CD4-positive, alpha-beta T cell treated with Interleukin-17A for 4 hours (primary cell): ENCODE data around the gene HAVCR2.
A peak's percentile ranks its signal among the peaks of the same experiment; 100 is the strongest.
"Not testable (repeated sequence)": the region's sequence is repeated elsewhere in the genome, so short reads cannot be mapped to it uniquely, and the experiment has no call there.

ENCODE experiments used
- DNase-seq: peaks from one replicate; pipeline ENCODE4 v3.0.0-alpha.2; 2020; ENCODE audit warnings: mixed read lengths

Gene HAVCR2

DNA sequence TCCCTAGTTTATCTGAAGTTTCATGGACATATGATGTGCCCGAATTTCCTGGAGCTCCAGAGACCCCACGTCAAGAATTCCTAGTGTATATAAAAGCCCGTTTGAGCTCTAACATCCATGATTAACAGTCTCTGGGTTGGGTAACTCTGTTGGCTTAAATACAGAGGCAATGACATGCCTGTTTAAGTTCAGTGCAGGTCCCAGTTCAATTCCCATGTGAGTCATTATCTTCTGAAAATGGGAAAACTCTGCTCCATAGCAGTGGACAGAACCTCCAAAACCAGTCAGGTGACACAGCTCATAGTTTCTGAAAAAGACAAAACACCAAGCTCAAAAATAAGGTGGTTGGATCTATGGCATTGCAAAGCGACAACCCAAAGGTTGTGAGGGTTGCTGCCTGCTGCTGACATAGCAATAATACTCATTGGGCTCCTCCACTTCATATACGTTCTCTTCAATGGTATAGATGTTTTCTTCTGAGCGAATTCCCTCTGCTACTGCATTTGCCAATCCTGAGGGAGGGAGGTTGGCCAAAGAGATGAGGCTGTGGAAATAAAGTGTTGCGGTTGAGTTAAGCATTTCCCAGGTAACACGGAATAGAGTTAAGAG lies 22.0 kb downstream of the HAVCR2 start:
- no peak for DNase-seq

DNA sequence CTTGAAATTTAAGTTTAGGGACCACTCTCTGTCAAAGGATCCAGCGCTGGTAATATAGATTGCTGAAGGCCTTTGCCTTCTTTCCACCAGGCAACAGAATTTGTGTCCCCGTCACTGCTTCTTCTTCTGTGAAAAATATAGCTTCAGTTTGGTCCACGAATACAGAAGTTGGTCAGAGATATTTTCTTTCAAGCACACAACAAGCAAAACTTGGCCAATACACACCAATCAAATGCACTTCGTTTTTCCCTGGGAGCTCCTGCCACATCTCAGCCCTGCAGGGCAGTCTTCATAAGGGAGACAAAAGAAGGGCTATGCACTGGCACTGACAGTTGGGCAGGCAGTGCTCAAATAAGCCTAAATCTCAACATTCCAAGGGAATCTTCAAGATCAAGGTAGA lies 22.9 kb downstream of the HAVCR2 start:
- DNase-seq, result no peak

DNA sequence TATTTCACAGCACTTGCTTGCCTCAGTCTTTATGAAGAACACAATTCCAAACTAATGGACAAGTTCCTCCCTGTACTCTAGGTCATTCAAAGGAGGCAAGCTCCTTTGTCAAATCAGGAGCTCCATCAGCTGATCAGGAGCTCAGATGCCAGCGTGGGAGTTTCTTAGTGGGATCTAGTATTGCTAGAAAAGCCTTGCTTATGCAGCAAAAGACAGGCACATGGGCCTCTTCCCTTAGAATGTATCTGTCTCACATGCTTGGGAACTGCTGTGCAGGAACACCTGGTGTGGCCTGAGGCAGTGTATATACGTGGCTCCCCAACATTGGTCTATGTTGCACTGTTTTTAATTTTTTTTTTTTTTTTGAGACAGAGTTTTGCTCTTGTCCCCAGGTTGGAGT lies 28.6 kb downstream of the HAVCR2 start:
- DNase-seq, result no peak

DNA sequence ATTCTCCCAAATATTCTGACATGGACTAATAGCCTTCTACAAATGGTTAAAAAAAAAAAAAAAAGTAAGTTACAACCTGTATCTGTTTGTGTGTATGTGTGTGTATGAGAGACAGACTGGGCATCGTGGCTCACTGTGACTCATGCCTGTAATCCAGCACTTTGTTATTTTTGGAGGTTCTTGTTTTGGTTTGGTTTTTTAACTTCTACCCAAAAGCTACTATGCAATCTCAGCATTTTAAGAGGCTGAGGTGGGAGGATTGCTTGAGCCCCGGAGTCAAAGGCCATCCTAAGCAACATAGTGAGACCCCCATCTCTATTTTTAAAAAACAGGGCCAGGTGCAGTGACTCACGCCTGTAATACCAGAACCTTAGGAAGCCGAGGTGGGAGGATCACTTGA lies 32.3 kb downstream of the HAVCR2 start:
- no peak for DNase-seq

DNA sequence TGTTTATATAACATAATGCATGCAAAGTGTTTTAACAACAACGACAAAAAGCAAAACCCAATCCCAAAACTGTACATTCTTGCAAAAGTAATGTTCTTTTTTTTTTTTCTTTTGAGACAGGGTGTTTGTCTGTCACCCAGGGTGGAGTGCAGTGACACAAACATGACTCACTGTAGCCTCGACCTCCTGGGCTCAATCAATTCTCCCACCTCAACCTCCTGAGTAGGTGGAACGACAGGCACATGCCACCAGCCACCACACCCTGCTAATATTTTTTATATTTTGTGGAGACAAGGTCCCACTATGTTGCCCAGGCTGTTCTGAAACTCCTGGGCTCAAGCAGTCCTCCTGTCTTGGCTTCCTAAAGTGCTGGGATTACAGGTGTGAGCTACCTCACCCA lies 36.3 kb downstream of the HAVCR2 start:
- no peak for DNase-seq

DNA sequence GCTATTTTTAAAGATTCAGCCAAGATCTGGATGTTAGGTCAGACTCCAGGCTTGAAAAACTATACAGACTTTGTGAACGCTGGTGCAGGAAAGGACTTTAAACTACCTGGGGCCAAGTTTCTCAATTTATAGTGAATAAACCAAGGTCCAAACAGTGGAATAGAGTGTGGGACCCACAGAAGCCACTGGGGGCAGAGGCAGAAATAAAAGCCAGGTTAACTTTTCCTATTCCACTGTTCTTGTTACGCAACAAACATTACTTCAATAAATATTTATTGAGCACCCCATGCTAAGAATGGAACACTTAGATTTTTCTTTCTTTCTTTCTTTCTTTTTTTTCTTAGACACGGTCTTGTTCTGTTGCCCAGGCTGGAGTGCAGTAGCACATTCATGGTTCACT lies 38.9 kb downstream of the HAVCR2 start:
- no peak for DNase-seq

DNA sequence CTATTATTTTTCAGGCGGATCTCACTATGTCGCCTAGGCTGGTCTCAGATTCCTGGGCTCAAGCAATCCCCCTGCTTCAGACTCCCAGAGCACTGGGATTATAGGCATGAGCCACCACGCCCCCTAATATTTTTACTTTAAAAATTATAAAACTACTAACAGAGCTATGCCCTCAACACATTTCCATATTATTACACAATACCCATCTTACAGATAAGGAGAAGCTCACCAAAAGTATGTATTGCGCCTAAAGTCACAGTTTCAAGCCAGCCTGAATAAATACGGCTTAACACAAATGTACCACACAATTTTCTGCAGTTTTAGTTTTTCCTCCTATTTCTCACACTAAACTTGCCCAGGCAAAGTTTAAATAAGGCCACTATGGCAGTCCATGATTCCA lies 40.1 kb downstream of the HAVCR2 start:
- no peak for DNase-seq

DNA sequence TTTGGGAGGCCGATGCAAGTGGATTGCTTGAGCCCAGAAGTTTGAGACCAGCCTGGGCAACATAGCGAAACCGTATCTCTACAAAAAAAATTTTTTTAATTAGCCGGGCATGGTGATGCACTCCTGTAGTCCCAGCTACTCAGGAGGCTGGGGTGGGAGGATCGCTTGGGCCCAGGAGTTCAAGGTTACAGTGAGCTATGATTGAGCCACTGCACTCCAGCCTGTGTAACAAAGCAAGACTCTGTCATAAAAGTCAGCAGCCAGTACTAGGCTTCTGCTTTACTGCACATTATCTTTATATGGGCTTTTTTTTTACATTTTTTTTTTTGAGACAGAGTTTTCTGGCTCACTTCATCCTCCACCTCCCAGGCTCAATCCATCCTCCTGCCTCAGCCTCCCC lies 40.5 kb downstream of the HAVCR2 start:
- DNase-seq, result no peak

DNA sequence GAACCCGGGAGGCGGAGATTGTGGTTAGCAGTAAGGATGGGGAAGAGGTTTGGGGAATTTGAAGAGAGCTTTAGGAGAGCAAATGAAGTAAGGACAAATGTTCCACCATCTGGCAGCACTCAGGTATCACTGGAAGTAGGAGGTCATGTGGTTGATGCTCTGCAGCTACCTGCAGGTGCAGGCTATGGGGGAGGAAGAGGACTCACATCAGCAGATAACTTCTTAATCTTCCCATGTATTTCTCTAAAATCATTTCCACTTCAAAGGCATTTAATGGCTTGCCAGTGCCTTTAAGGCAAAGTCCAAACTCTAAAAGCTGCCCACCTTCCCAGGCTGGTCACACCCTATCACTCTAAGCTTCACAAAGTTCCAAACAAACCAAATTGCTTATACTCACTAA lies 41.8 kb downstream of the HAVCR2 start:
- DNase-seq, result no peak

DNA sequence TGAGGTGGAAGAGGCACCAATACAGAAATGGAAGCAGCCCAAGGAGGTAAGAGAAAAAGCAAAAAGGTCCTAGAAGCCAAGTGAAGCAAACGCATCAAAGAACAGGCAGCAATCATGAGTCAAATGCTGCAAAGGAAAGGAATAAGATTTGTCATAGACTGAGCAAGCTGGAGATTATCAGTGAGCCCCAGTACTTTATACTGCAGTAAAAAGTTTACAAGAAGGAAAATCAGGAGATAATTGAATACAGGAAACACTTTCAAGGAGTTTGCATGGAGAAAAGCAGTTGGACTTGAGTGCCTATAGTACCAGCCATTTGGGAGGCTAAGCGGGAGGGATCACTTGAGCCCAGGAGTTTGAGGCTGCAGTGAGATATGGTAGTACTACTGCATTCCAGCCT lies 42.8 kb downstream of the HAVCR2 start:
- no peak for DNase-seq

DNA sequence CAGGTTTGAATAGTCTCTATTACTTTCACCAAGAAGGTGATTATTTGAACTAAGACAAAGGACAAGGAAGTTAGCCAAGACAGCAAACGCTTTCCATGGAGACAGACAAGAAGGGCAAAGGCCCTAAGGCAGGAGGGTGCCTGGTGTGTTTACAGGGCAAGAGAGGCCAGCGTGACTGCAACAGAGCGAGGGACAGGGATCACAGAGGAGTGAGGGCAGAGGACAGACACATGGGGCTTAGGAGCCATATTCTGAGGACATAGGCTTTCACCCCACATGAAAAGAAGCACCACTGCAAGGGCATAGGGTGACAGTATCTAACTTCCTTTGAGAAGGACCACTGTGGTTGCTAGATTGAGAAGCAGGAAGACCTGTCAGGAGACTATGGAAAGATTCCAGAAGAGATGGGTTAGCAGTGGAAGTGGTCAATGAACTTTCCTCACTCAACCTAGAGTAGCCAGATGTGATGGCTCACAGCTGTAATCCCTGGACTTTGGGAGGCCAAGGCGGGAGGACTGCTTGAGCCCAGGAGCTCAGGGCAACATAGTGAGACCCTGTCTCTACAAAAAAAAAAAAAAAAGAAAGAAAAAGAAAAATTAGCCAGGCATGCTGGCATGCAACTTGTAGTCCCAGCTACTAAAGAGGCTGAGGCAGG lies 44.9 kb downstream of the HAVCR2 start:
- DNase-seq, result no peak

DNA sequence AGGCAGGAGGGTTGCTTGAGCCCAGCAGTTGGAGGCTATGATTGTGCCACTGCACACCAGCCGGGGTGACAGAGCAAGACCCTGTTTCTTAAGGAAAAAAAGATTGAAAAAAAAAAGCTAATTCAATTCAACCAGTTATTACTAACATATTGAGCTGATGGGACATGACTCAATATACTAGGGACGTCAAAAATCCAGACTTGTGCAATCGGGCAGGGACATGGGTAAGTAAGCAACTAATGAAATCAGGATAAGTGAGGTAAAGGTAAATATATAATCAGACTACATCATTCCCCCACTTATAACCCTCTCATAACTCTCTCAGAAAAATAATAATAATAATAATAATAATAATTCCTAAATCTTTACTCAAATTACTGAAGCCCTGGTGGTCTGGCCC lies 49.0 kb downstream of the HAVCR2 start:
- no peak for DNase-seq

DNA sequence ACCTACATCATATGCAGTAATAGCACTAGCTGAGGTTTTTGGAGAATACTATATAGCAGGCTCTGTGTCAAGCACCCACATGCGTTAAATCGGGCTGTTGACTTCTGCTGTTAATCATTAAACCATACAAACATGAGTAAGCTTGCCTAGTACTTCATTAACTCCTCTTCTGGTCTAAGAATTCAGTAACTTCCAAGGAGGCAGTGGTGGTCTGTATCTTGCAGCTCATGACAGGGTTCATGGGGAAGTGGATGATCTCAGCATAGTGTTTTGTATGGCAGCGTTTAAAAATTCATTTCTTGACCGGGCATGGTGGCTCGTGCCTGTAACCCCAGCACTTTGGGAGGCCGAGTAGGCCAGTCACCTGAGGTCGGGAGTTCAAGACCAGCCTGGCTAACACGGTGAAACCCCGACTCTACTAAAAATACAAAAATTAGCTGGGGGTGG lies 49.7 kb downstream of the HAVCR2 start, which contains the start of gene HAVCR1:
TSS of gene HAVCR1 (minus strand) at position 24 of the 447 bp plus-strand sequence. CDS start 1,173 bp downstream, outside the sequence.
- no peak for DNase-seq

DNA sequence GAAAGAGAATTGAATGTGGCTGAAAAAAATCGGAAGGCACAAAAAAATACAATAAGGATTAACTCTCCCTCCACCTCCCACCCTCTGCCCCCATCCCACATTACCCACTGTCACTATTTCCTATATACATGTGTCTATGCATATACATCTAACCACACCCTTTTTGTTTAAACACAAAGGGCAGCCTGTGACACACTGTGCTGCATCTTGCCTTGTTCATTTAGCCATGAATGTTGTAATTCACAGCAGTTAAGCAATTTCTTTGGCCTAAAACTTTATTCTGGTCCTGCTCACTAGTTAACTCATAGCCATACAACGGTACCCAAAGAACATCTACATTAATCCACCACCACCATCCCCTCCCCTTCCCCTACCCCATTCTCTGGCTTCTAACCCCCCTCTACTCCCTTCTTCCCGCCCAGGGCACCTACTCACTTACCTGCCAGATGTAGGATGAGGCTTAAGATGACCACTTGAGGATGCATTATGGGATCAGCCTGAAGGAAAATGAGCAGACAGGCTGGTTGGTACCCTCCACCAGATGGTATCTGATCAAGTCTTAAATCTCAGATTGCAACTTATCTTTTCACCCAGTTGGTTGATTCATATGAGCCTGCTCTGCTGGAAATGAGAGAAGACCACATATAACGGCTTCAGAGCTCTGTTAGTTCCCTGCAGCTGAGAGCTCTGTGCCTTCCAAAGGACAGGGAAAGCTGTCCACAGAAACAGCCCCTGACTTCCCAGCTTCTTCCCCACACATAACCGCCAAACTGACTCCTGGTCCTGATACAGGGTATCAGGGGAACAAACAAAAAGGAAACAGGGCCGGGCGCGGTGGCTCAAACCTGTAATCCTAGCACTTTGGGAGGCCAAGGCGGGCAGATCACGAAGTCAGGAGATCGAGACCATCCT lies 51.1 kb downstream of the HAVCR2 start:
- DNase-seq, result no peak

DNA sequence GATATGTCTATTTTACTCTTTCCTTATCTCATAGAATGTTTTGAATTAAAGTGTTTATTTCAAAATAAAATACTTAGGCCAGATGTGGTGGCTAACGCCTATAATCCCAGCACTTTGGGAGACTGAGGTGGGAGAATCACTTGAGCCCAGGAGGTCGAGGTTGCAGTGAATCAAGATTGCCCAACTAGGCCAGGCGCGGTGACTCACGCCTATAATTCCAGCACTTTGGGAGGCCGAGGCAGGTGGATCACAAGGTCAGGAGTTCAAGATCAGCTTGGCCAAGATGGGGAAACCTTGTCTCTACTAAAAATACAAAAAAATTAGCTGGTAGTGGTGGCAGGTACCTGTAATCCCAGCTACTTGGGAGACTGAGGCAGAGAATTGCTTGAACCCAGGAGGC lies 52.0 kb downstream of the HAVCR2 start:
- DNase-seq, result not testable (repeated sequence)

DNA sequence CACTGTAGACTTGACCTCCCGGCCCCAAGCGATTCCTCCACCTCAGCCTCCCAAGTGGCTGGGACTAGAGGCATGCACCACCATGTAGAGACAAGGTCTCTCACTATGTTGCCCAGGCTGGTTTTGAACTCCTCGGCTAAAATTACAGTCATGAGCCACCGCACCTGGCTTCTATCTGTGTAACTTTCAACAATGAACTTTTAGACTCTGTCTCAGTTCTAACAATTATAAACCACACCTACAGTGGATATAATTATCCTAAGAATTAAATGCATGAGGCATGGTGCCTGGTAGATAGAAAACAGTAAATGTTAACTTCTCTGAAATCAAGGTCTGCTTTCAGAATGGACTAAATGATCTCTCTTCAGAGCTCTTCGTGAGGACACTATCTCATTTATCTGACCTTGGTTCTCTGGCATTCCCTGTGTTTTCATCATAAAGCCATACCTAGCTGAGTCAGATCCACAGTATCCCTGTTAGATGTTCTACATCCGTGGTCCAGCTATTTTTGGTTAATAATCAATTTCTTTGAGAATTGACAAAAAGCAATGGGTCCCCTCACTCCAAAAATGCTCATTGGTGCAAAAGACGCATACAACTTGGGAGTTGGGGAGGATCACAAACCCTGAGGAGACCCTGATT lies 57.1 kb downstream of the HAVCR2 start:
- DNase-seq, result no peak

DNA sequence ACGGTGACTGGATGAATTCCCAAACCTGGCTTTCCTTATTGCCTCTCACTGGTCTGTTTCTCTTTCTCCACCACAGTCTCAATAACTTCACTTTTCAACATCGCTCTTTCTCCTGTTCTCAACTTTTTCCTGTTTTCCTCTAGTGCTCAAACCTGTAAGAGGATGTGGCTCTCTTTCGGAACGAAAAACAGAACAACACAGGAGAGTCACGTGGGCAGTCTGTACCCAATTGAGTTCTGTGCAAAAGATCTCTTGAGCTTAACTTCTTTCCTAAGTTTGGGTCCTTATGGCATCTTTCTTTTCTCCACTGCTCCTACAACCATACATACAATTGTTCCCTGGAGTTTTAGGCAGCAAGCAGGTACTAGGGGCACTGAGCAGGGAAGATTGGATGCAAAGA lies 58.8 kb downstream of the HAVCR2 start:
- peak; percentile 33 for DNase-seq

DNA sequence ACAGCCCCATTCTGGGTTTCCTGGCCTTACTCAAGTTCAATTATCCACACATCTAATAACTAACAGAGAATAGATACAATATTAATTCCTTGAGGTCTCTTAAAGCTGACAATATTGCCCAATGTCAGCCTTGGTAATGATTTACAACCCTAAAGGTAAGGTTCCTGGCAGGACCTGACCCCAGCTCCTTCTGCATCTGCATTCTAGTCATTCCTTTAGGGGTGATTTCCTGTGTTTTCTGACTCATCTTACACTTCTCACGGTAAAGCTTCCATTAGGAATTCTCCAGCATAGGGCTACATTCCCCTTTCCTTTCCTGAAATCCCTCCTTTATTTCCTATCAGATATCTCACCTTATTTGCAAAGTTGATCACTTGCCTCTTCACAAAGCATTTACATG lies 59.2 kb downstream of the HAVCR2 start:
- no peak for DNase-seq

DNA sequence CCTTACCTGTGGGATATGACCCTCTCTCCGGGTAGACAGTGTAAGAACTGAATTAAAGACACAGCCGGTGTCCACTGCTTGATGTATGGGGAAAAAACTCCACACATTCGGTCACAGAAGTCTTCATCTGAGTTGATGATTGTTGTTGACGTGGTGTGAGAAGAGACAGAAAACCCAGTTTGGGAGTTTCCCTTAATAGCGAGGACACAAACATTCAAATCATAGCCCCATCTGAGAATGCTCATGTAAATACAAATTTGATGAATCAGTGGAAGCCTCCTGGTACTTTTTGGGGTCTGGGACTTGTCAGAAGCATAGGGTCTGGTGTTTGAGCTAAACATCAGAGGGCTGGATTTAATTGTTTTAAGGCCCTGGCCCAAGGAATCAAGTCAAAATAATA lies 60.9 kb downstream of the HAVCR2 start:
- DNase-seq, result no peak

DNA sequence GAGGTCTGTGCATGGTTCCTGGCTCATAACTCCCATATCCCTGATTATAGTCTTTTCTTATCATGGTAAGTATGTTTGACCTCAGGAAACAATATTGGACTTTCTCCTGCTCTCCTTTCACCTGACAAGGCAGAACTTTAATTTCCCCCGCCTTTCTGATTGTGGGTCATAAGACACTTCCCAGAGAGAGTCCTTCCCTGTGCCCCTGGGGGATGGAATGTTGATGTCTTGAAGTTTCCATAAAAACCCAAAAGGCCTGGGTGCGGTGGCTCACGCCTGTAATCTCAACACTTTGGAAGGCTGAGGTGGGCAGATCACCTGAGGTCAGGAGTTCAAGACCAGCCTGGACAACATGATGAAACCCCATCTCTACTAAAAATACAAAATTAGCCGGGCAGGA lies 61.8 kb downstream of the HAVCR2 start:
- not testable (repeated sequence) for DNase-seq

DNA sequence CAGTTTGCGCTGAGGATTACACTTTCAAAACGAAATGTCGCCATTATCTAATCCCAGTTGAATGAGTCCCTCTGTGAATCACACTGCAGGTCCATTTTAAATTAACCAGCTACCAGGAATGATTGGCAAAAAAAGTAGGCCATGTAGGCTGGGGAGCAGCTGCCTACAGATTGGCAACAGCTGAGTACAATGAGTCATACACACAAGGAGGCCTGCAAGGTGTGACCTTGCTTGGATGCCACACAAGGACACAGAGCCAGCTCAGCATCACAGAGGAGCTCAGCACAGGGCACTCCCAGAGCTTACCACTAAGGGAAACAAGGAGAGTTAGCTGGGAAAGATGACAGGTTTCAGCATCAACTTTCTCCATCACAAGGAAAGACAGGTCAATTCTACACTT lies 62.8 kb downstream of the HAVCR2 start:
- DNase-seq, result peak; percentile 12

DNA sequence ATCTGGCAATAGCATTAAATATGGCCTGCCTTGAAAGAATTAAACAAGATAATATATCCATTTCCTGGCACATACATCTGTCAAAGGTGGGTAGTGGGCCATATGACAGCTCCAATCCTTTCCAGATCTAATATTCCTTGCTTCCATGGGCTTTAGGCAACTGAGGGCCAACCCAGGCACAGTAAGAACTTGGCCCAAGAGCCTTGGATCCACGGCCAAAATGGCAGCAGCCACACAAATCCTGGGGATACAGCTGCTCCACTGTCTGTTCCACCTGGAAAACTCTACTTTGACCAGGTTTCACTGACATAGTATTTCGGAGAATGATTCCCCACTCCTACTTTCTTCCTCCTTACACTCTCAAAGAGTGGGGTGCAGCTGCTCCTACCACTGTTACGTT lies 63.2 kb downstream of the HAVCR2 start:
- no peak for DNase-seq

DNA sequence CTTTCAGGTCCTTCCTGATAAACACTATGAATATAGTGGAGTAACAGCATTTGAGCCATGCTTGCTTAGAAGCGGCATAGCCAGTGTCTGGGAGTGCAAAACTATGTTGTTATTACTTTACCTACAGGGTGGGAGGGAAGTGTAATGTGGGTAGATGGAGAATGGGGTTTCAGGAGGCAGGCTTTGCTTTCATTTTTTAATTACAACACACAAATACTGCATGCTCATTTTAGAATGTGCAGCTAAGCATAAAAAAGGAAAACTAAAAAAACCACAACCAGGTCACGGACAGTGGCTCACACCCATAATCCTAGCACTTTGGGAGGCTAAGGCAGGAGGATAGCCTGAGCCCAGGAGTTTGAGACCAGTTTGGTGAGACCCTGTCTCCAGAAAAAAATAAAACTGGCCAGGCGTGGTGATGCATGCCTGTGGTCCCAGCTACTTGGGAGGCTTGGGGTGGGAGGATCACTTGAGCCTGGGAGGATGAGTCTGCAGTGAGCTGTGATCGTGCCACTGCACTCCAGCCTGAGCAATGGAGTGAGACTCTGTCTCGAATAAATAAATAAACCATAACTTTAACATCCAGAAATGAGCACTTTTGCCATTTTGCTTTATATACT lies 70.2 kb downstream of the HAVCR2 start:
- no peak for DNase-seq
